HG03103 (cell line): Measurements from ENCODE around the gene ADAMTS2.

Experiments
- ATAC-seq: cut with Tn5 transposase; IDR thresholded peaks from one replicate; pipeline ENCODE4 v1.9.1; 2021; ENCODE audit warnings: low read depth; ENCODE audit not compliant: unreplicated experiment

Gene ADAMTS2

GRCh38 chr5:179135441-179136215 lies 209.6 kb downstream of the ADAMTS2 start:
- ATAC-seq = no peak

- ATAC-seq = no peak
Observed at GRCh38 chr5:179135006-179135405, 210.3 kb downstream of the ADAMTS2 start.

- no peak for ATAC-seq
Observed at GRCh38 chr5:179134511-179134910, 210.8 kb downstream of the ADAMTS2 start.

- ATAC-seq = no peak
Observed at GRCh38 chr5:179132586-179133355, 212.5 kb downstream of the ADAMTS2 start.

- ATAC-seq = no peak
Observed at GRCh38 chr5:179131886-179132585, 213.2 kb downstream of the ADAMTS2 start.

GRCh38 chr5:179131321-179131835 lies 213.9 kb downstream of the ADAMTS2 start:
- no peak for ATAC-seq

GRCh38 chr5:179130101-179130681 lies 215.1 kb downstream of the ADAMTS2 start:
- no peak for ATAC-seq

- ATAC-seq = no peak
Observed at GRCh38 chr5:179129607-179130071, 215.6 kb downstream of the ADAMTS2 start.

GRCh38 chr5:179128976-179129375 lies 216.3 kb downstream of the ADAMTS2 start:
- no peak for ATAC-seq

GRCh38 chr5:179128041-179128365 lies 217.3 kb downstream of the ADAMTS2 start:
- ATAC-seq = no peak

- ATAC-seq = no peak
Observed at GRCh38 chr5:179127136-179128040, 217.9 kb downstream of the ADAMTS2 start.

- ATAC-seq = no peak
Observed at GRCh38 chr5:179126506-179126991, 218.7 kb downstream of the ADAMTS2 start.

GRCh38 chr5:179125789-179126505 lies 219.3 kb downstream of the ADAMTS2 start:
- no peak for ATAC-seq

- ATAC-seq = no peak
Observed at GRCh38 chr5:179124853-179125788, 220.1 kb downstream of the ADAMTS2 start.

GRCh38 chr5:179124273-179124852 lies 220.9 kb downstream of the ADAMTS2 start:
- ATAC-seq = no peak

GRCh38 chr5:179123491-179124272 lies 221.6 kb downstream of the ADAMTS2 start:
- ATAC-seq = no peak

- no peak for ATAC-seq
Observed at GRCh38 chr5:179123109-179123426, 222.2 kb downstream of the ADAMTS2 start.
